D721Med (cell line): Measurements from ENCODE around the gene TMTC4.
"Not testable (repeated sequence)": the region's sequence is repeated elsewhere in the genome, so short reads cannot be mapped to it uniquely, and the experiment has no call there.

ENCODE experiments used
- DNase-seq: peaks from one replicate; pipeline ENCODE4 v3.0.0; 2011; ENCODE audit warnings: low spot score; ENCODE audit not compliant: insufficient read length
- FAIRE-seq: peaks from 2 replicates; lab custom pipeline; 2011; peaks lifted over from hg19 to GRCh38; lab: Jason Lieb, UNC
- TF ChIP-seq, protein P1 (sequence below): IDR thresholded peaks from 2 replicates; pipeline ENCODE4 v1.5.1; 2012; ENCODE audit warnings: mild to moderate bottlenecking, control low read depth; ENCODE audit not compliant: insufficient read depth; ENCODE audit errors: missing control alignments

TMTC4 gene

DNA sequence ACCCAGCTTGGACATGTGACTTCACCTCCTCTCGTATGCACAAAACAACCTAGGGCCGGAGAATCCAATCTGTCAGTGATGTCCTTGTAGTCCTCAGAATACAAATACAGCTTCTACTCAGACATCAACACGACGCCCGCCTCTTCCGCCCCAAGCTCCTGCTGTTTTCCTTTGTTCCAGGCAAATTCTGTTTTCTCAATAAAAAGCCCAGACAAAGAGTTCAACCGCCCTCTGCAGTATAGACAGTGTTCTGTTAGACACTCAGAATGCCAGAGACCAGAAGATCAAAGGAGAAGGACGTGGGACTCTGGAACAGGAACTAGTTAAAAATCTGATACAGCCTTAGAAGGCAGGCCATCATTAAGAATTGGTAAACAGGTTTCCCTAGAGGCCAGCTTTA lies 44.0 kb downstream of the TMTC4 start:
- FAIRE-seq (no peak), DNase-seq (no peak)
- TF ChIP-seq, protein P1, sequence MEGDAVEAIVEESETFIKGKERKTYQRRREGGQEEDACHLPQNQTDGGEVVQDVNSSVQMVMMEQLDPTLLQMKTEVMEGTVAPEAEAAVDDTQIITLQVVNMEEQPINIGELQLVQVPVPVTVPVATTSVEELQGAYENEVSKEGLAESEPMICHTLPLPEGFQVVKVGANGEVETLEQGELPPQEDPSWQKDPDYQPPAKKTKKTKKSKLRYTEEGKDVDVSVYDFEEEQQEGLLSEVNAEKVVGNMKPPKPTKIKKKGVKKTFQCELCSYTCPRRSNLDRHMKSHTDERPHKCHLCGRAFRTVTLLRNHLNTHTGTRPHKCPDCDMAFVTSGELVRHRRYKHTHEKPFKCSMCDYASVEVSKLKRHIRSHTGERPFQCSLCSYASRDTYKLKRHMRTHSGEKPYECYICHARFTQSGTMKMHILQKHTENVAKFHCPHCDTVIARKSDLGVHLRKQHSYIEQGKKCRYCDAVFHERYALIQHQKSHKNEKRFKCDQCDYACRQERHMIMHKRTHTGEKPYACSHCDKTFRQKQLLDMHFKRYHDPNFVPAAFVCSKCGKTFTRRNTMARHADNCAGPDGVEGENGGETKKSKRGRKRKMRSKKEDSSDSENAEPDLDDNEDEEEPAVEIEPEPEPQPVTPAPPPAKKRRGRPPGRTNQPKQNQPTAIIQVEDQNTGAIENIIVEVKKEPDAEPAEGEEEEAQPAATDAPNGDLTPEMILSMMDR, result no peak

DNA sequence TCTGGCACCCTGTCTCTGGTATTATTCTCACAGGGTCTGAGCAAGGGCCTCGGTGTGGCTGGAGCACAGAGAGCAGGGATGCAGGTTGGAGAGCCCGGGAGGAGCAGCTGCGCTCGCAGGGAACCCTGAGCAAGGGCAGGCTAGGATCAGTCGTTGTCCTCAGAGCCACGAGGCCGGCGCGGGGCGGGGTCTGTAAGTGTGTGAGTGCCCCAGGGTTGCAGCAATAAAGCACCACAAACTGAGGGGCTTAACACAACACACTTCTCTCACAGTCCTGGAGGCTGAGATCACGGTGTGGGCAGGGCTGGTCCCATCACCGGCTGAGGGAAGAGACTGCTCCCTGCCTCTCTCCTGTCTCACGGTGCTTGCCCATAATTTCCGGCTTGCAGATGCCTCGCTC lies 47.5 kb downstream of the TMTC4 start:
- no peak for DNase-seq
- TF ChIP-seq, protein P1, result no peak
- FAIRE-seq, result no peak

GRCh38 chr13:100625447-100625846 lies 49.1 kb downstream of the TMTC4 start:
- TF ChIP-seq, protein P1, result no peak
- no peak for FAIRE-seq
- DNase-seq, result no peak

GRCh38 chr13:100620792-100621191 lies 53.8 kb downstream of the TMTC4 start:
- FAIRE-seq (peak; percentile 96), DNase-seq (peak; percentile 51)
- TF ChIP-seq, protein P1, result no peak

DNA sequence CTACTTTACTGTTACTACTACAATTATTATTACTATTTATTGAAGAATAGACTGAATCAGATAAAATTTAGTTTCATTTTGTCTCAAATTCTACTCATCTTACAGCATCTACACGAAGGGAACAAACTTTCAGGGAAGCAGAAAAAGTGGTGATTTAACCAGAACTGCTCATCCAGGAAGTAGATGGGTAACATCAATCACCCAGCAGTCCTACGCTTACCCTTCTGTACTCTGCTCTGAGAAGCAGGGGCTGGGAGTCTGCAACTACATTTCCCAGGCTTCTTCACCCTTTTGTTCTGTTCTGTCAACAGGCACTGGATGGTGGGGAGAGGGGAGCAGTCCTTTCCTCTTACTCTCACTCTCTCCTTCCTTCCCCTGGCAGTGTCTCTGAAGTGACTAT lies 54.7 kb downstream of the TMTC4 start:
- no peak for DNase-seq
- FAIRE-seq, result no peak
- TF ChIP-seq, protein P1, result no peak

GRCh38 chr13:100618897-100619296 lies 55.7 kb downstream of the TMTC4 start:
- not testable (repeated sequence) for FAIRE-seq, DNase-seq

GRCh38 chr13:100613031-100613430 lies 61.6 kb downstream of the TMTC4 start:
- no peak for FAIRE-seq
- TF ChIP-seq, protein P1, result no peak
- no peak for DNase-seq
